Amygdala (tissue), 56 donors: Measurements from ENCODE around the gene ATP9A.

Experiments
- DNase-seq, 56 donors: peaks; one replicate each; lab custom pipeline; 2025; lab: John Stamatoyannopoulos, UW

The ATP9A gene

DNA sequence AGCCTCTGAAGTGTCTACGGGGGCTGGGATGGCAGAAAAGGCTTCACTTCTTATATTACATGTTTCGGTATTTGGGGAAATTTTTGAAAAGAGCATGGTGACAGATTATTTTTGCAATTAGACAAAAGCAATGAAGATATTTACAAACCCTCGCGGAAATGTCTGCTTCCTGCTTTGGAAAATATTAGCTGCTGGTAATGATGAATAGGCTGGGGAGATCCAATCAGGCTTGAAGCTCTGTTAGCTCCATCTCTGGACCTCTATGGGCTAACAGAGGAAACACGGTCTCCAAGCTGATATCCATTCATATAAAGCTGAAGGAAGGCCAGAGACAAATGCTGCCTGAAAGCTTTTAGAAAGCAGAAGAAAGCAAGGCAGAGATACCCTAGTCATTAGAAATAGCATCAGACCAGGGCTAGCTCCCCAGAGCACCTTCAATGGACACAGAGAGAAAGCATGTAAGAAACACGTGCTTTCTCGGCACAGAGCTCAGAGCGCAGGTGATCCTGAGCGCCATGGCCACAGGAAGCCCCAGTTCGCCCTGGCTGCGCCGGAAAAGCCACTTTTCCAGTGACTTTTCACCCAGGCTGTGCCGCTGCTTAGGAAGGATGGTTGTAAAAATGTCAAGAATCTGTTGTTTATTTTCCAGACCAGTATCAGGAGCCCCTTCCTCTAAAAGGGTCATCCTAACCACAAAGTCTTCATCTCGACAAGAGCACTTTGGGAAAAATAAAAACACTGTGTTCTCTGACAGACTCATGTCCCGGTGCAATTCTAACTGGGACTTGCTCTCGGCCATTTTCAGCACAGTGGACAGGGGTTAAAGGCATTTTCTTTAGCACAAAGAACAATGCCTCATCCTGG lies 157.2 kb downstream of the ATP9A start:
- DNase-seq, result peak in 1 of 56 donors; percentile 33

DNA sequence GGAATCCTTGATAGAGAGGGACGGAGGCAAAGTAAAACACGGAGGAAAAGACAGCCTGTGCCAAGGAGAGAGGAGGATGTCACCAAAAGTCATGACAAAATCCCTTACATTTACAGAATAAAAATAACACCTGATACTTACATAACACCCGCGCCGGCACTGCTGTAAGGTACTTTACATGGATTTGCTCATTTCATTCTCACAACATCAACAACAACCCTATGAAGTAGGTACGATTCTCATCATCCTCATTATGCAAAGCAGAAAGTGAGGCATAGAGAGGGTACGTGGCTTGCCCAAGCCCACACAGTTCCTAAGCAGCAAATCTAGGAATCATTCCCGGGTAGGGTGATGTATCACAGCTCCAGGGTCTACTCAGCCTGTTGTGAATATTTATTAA lies 158.1 kb downstream of the ATP9A start:
- no peak for DNase-seq

DNA sequence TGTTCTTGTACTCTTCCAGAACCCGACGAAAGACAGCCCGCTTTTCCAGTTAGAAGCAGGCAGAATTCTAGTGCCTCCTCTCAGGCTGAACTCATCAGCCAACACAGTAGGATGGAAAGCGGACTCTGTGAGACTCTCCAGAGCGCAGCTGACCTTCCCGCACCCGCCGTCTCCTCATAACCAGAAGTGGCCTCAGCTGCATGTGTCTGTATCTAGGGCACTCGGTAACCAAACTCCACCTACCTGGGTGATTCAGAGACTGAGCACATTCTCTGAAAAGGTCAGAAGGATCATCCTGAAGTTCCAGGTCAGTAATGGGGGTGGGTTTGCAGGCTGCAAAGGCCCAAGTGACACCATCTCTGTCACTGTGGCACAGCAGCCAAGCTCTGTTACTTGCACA lies 158.9 kb downstream of the ATP9A start:
- no peak for DNase-seq

DNA sequence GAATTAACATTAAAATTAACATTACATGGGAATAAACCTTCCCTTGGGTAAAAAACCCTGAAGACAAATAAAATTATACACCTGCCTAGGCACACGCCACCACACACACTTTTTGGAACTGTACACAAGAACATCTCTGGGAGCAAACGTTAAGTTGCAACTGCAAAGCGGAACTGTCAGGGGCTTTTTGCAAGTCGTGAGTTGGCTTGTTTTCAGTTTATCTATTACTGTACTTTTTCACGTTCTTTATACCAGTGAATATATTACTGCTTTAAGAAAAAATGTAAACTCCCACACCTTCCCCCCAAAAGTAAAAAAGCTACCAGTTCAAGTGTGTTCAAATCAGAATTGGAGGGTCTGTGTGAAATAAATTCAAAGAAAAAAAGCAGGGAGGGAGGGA lies 160.1 kb downstream of the ATP9A start:
- DNase-seq, result no peak

DNA sequence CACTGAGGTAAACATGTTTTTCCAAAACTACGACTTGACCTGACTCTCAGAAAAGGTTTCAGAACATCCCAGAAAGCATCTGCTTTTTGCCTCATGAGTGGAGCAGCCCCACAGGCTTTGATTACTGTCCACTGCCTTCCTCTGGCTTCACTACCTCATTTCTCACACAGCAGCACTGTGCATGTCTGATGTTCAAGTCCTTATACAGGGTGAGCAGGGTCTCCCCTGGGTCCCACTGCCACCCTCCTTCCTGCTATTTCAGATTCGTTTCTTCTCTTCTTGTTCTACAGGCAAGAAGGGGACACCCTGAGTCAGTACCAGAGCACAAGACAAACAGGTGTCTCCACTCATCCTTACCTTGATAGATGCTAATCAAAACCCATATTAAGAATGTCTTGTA lies 161.0 kb downstream of the ATP9A start:
- DNase-seq, result no peak

DNA sequence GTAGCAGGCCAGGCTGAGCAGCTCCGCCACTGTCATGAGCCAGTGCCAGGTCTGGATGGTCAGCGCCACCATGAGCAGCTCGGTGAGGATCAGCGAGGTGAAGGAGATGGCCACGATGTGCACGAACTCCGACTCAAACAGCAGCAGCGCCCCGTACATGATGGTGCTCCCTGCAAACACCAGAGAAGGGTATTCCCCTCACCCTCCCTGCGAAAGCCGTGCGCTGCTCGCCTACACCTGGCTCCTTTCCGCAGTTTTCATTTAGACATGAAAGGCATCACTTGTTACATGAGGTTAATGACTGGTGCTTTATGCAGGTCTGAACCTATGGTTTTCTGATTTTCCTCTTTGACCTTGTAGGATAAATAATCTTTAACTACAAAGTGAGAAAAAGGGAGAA lies 163.3 kb downstream of the ATP9A start:
- DNase-seq, result no peak

DNA sequence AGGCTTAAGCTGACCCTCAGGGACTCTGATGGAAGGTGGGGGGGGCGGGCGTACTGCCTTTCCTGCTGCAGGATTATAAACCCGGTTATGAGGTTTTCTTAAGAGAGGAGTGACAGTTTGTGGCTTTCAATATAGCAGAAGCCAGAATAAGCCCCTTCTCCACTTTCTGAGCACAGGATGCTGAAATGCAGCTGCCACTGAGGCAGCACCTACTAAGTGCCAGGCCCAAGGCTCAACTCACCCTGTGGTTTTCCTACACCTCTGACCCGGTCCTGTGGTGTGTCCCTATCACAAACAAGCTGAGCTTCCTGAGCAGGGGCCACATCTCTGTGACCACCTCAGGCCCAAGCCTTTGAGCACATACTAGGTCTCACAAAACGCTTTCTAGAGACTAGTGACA lies 166.1 kb downstream of the ATP9A start:
- DNase-seq, result no peak

DNA sequence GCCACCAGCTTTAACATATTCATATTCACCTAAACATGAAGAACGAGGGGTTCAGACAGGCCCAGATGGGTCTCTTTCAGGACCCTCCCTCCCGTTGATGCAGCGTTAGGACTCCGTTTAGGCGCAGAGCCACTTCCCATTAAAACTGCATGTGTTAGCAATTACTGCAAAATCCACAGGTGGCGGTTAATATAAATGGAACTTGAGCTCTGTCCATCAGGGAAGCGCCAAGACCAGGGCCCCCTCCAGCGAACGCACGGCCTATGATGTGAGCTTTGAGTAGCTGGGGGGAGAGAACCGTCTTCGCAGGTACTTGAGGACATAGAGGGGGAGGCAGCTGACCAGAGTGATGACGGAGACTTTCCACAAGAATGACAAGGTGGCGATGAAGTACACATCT lies 167.2 kb downstream of the ATP9A start:
- no peak for DNase-seq

DNA sequence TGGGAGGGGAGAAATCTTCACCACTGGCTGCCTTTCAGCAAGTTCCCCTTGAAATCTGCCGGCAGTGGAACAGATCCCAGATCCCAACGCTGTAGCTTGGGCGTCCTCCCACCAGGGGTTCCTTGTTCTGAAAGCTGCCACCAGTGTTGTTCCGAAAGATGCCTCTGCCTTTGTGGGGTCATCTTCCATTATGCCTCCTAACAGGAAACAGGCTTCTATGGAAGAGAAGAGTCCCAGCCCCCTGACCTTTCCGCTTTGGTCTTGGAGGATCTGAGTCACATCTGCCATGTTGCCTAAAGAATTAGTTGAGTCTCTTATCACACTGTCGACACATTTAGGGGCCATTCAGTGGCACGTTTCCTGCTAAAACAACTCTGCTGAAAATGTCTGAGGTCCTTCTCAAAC lies 168.2 kb downstream of the ATP9A start:
- DNase-seq, result no peak

DNA sequence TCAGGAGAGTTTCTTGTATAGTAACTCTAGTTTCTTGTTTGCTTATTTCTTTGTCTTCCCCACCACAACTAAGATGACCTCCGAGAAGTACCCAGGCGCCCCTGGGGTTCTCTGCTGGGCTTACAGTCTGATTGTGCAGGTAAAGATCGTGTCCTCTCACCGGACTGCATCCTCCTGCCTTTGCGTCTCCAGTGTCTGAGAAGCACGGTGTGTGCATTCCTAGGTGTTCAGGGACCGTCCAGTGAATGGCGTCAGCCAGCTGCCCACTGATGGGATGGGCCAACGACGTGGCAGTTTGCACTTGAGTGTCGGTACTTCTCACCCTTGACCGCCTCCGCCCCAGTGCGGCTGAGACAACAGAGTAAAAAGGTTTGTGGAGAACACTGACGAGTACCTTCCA lies 169.6 kb downstream of the ATP9A start:
- DNase-seq, result no peak

DNA sequence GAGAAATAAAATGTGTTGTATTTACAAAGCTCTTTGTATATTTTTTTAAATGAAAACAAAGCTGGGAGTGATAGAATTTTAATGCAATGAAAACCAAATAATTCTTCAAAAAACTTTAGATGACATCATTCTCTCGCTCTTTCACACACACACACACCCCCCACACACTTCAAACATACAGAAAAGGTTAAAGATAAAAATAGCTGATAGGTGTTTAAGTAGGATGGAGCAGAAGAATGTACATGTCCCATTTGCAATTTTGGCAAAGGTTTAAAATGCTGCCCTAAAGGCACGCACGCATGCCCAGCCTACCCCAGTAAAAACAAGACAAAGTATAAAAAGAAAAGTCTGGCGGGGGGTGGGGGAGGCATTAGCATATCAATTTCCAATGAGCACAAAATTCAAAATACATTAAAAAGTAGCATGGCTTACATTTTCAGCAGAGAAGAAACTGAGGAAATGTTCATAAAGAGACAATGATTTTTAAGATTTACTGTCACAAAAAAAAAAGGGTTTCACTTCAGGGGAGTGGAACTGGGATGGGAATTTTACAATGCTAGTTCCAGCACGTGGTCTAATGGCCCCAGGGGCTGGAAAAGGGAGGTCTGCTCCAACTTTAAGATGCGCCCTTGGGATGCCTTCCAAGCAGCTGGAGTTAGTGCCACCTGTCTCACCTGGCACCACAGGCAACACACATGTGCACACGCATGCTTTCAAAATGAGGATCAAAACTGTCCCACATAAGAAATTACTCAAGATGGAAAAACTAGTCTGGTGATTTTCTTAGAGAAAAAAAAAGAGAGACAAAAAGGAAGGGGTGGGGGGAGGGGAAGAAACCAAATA lies 170.6 kb downstream of the ATP9A start:
- no peak for DNase-seq

DNA sequence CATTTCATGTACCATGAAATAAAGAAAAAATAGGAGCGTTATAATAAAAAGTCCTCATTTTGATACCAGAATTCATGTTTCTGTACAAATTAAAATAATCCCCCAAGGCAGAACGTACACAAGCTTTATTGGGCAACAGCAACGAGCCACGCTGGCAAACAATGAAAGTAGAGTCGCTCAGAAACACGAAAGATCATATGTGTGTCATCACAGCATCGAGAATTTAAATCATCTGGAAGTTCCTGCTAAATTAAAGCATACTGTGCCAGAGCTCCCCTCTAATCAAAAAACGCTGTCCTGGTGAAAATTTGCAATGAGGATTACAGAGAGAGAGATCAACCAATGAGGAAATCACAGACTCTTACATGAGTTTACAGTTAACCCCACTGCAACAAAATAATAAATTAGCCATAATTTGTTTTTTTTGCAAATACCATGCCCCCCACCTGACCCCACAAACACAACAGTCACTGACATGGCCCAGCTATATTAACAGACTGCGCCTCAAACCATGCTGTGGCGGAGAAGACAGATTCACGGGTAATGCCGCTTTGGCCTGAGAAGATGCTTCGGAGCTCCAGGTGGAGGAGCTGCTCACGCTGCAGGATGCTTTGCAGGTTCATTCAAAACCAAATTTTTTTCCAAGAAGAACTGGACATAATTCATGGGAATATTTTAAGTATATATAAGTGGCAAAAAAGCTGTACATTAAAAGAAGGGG lies 171.4 kb downstream of the ATP9A start:
- DNase-seq, result no peak

DNA sequence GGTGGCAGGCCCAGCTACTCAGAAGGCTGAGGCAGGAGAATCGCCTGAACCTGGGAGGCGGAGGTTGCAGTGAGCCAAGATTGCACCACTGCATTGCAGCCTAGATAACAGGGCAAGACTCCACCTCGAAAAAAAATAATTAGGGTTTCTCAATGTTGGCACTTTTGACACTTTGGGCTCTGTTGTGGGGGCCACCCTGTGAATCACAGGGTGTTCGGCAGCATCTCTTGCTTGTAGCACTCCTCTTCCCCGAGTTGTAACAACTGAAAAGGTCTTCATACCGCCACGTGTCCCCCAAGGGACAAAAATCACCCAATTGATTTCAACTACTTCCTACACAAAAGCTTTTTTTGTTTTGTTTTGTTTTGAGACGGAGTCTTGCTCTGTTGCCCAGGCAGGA lies 172.4 kb downstream of the ATP9A start:
- no peak for DNase-seq

DNA sequence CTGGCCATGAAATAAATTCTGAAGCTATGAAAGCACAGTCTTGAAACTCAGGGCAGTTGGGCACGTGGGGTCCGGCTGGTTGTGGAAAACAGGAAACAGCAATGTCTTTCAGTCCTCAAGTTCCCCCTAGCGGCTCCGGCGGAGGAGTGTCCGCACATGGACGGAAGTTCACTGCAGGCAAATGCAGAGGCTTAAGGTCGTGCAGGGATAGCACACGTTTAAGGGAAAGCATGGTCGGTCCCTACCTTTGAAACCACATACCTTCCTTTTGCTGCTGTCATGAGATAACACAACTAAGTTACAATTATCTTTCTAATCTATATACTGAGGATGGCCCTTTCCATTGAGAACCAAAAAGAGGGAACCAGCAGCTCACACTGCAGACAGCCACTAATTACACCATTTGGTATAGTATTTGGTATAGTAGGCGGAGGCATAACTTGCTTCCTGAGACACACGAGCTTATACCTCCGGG lies 173.1 kb downstream of the ATP9A start:
- DNase-seq, result peak in 55 of 56 donors; percentile 4 to 92 (median 72)

DNA sequence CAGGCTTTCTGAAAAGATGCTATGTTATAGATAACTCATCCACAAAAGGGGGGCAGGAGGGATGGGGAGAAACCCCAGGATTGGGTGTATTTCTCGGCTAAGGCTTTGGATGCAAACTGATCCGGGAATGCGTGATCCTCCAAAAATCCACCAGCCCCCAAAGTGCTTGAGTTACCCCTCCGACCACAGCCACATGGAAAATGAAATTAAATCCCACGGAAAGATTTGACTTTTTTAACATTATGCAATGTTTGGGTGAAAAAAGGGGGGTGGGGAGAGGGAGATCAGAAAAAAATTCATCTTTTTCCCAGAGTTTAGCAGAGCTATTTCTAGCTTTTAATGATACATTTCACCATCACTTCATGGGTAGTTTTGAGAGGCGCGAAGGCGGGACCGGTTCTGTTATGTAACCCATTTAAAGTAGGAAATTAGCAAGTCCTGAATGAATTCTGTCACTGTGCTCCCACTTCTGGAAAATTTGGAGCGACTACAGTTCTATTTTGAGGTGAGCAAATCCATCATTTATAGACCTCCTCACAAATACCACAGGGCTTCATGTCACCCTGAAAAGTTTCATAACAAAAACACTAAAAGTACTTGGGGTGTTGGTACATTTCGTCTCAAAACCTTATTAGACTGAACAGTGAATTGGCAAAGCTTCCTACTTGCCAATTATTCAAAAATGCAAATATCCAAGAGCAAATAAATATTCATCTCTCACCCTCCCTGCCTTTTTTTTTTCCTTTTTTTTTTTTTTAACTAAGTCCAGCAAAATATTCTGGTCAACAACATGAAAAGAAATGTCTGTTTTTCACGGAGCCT lies 173.7 kb downstream of the ATP9A start:
- peak in 17 of 56 donors; percentile 2 to 60 (median 15) for DNase-seq

DNA sequence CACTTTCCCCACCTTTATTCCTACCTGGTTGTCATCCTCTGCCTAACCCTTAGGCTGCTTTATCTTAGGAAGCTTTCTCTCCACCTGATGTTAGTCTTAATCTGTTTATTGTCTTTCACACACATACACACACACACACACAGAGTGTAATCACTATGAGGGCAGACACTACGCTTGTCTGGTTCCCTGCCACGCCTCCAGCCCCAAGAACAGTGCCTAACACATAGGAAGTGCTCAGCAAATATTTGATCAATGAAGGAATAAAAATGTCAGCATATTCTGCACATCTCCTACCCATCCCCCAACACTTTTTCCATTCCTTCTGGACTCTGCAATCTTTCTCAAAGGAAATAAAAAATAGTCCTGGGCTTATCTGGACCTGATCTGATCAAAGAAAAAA lies 174.6 kb downstream of the ATP9A start:
- DNase-seq, result no peak

DNA sequence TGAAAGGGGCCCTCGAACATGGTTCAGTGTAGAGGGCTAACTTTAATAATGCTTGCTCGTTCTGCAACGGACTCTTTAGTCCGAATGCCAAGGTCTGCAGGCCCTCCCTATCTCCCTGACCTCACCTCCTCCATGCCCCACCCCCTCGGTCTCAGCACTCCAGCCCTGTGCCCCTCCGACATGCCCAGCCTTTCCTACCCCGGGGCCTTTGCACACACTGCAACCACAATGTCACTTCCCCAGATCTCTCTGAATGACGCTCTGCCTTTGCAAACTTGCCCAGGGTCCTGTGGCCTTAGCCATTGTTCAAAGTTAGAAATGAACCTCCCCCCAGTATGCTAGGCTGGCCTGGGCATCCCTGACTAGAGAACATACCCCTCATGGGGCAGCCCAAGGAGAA lies 175.6 kb downstream of the ATP9A start:
- DNase-seq, result no peak

DNA sequence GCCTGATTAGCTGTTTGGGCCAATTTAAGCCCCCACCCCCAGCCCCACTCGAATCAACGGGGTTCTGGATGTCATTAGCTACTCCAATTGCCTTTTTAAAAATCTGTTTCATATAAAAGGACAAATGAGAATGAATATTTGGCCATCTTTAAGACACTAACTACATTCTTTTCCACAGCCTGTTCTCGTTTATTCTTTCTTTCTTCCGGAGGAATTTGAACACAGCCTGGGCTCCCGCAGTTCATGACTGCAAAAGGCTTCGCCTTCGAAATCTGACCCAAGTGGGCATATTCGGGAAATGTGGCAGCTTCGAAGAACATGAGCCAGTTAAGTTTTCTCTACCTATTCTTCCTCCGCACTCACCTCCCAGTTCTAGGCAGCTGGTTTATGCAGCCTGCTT lies 176.3 kb downstream of the ATP9A start:
- DNase-seq, result no peak

DNA sequence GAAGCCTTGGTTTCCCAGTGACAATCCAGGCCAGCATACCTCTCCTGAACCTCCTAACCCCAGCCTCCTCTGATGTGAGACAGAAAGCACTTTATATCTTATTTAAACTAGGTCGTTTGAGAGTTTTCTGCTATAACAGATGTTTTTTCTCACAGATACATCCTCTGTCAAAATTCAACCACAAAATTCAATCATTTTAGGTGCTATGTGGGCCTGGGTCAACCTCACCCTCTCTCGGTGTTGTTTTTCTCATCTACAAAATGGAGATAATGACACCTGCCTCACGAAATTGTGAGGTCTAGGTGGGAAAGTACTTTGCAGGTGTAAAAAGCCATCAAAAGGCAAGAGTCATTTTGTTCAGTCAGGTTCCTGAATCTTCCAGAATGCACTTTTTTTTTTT lies 179.4 kb downstream of the ATP9A start:
- DNase-seq, result no peak

DNA sequence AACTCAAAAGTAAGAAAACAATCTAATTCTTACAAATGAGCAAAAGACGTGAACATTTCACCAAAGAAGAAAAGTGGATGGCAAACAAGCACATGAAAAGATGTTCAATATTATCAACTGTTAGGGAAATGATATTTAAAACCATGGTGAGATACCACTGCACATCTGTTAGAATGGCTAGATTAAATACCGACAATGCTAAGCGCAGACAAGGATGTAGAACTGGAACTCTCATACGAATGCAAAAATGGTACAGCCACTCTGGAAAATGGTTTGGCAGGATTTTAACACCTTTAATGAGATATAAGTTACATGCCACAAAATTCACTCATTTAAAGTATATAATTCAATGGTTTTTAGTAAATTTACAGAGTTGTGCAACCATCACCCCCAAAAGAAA lies 181.0 kb downstream of the ATP9A start:
- DNase-seq, result no peak
